Choroid plexus epithelial cell (primary cell): ENCODE data around the gene CDC27.

Source experiments
- DNase-seq: peaks from one replicate; pipeline ENCODE4 v3.0.0-alpha.2; 2010; ENCODE audit warnings: low read depth
- H3K4me3 ChIP-seq: 2 replicates; pipeline ENCODE4 v1.5.1; 2011; ENCODE audit warnings: low read depth, mild to moderate bottlenecking, control low read depth, low read length, moderate library complexity
- TF ChIP-seq, protein P1 (sequence below): conservative IDR thresholded peaks from 2 replicates; pipeline ENCODE4 v1.5.1; 2011; ENCODE audit warnings: low read depth, mild to moderate bottlenecking, control low read depth, inconsistent platforms, low read length, moderate library complexity

CDC27 gene

DNA sequence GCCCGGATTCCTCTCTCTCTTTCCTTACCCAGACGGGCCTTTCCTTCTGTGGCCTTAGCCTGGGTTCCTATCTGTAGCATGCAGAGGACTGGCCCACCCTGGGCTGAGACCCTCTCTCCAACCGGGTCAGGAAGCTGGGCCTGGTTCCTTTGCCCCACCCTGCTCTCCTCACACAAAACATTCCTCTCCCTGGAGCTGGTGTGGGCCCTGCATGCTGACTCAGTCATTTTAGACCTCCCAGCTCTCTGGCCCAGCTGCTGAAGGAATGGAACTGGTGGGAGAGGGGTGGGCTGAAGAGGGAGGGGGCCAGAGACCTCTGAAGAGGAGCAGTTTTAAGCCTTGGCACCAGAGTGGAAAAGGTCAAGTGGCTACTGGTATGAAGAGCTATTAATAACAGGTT is 21.0 kb upstream of the CDC27 start:
- H3K4me3 ChIP-seq, result no peak overlapping the region
- TF ChIP-seq, protein P1, sequence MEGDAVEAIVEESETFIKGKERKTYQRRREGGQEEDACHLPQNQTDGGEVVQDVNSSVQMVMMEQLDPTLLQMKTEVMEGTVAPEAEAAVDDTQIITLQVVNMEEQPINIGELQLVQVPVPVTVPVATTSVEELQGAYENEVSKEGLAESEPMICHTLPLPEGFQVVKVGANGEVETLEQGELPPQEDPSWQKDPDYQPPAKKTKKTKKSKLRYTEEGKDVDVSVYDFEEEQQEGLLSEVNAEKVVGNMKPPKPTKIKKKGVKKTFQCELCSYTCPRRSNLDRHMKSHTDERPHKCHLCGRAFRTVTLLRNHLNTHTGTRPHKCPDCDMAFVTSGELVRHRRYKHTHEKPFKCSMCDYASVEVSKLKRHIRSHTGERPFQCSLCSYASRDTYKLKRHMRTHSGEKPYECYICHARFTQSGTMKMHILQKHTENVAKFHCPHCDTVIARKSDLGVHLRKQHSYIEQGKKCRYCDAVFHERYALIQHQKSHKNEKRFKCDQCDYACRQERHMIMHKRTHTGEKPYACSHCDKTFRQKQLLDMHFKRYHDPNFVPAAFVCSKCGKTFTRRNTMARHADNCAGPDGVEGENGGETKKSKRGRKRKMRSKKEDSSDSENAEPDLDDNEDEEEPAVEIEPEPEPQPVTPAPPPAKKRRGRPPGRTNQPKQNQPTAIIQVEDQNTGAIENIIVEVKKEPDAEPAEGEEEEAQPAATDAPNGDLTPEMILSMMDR, result no peak
- DNase-seq, result no peak

DNA sequence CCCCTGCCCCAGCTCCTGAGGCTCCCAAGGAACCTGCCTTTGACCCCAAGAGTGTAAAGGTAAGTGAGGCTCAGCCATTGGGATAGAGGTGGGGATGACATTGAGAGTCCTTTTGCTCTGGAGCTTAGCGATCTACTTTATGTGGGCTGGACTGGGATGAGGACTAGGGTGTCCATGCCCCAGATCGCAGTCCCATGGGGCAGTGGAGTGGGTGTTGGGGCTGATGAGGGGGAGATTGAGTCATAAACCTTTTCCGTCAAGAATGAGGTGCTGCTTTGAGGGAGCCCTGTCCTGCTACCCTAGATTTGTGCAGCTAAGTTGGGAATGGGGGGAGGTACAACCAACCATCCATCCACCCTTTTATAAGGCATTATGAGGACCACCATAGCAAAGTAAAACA is 20.4 kb upstream of the CDC27 start:
- DNase-seq, result no peak
- TF ChIP-seq, protein P1, result no peak
- H3K4me3 ChIP-seq, result no peak overlapping the region

DNA sequence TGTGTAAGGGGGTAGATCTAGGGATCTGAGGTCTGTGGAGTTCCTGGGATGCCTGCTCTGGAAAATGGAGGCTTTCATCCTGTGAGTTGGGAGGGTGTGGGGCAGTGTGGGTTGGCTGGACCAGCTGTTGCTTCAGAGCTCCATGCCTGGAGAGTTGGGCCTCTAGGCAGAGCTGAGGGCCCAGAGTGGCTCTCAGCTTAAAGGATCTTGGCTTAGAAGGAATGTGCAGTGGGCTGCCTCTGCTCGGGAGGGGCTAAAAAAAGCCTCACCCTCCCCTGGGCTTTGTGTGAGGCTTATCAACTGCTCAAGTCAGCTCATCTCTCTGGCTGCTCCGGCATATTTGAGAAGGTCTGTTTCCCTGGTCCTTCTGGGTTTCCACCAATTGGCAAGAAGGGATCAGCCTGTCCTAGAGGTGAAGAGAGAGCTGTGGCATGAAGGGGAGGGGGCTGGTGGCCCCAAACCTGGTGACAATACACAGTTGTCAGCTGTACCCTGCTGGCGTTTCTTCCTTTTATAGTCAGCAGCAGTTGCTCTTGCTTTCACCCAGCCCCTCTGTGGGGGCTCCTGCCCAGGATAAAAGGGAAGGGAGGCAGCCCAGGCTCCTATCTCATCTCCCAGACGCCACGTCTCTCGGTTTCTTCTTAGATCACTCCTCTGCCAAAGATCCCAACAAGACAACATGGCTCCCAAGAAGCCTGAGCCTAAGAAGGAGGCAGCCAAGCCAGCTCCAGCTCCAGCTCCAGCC is 19.8 kb upstream of the CDC27 start, which contains the start of gene MYL4:
MYL4 (plus strand) TSS at position 605 of the 745 bp plus-strand sequence; CDS start at position 680, 75 bp downstream.
- H3K4me3 ChIP-seq, result no peak within 1 kb of the TSS
- TF ChIP-seq, protein P1, result no peak
- DNase-seq, result no peak

DNA sequence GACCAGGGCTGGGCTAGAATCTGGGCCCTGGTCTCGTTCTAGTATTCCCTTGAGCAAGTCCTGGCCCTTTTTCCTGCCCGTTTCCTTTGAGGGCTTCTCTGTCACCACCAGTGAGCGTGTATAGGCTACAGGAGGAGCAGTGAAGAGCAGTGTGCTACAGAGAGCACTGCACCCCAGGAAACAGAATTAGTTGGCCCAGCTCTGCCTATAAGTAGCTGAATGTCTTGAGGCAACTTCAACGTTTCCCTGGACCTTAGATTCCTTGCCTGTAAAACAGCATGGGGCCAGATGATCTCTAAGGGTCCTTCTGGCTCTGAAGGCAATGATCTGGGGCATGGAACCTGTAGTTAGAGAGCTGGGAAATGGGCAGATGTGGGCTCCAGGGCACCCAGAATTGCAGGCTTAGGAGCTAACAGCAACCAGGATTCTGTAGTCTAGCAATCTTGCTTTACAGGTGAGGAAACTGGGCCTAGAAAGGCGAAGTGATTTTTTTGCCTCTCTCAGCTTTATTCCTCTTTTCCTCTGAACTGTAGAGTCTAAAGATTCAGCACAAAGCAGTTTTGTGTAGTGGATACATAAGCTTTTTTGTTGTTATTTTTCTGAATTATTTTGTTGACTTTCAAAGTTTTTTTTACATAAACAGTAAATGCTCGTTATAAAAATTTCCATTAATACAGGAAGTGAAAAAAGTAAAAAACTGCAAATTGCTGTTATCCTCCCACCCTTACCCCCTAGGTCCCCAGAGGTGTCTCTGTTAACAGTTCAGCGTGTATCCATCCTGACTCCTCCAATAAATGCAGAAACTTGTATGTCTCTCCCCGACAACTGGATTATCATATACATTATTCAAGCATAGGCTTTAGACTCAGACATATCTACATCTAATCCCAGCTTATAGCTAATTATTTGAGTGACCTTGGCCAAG is 18.3 kb upstream of the CDC27 start:
- DNase-seq, result no peak
- H3K4me3 ChIP-seq, result no peak overlapping the region
- TF ChIP-seq, protein P1, result no peak

DNA sequence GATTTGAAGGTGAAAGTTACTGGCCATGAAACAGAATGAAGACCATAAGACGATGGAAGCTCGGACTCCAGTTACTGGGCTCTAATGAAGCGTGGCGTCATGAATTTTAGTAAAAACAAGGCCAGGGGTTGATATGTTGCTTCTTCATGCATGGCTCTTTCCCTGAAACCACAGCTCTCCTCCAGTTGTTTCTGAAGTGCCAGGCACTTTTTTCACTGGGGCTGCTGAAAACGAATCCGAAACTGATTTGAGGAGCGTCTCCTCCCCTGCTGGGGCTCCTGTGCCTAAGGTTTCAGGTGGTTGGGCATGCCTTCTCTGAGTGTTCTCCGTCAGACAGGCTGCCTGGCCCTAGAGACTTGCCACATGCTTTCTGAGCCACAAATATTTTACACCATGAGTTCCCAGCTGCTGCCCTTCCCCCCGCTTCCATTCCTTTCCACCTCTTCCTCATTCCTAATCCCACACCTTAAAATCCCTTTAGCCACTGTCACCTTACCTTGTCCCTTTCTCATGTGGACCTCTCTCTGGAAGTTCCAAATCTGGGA is 16.4 kb upstream of the CDC27 start:
- no peak overlapping the region for H3K4me3 ChIP-seq
- TF ChIP-seq, protein P1, result no peak
- DNase-seq, result peak; percentile 93

DNA sequence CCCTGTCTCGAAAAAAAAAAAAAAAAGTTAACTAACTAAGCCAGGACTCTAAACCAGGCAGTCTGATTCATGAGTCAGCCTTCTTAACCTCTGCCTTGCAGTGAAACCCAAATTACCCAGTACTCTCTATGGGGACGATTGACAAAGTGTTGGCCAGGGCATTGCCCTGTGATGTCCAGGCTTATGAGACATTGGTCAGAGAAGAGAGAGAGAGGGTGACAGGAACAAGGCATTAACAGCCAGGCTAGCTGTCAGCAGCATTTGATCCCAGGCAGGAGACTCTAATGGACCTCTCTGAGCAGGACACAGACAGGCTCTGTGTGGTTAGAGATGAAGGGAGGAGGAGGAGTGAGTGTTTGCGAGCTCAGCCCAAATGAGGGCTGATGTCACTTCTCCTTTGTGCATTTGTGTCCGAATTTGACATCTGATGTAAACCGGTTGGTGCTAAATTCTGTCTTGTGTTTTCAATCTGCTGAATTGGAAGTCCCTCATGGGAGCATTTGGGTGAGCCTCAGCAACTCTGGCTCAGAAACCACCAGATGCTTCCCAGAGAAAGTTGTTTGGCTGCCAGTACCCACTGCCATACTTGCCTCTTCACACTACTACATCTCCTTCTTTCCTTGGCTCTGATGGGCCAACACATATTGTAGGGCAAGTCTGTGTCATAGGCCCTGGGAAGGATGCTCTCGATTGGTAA is 15.8 kb upstream of the CDC27 start:
- H3K4me3 ChIP-seq, result no peak overlapping the region
- TF ChIP-seq, protein P1, result no peak
- DNase-seq, result no peak
